Measurements from ENCODE around the gene COQ10A.

- TF ChIP-seq CTCF (IDR thresholded peaks at IDR 0.05), result no peak
- TF ChIP-seq POLR2A (IDR thresholded peaks at IDR 0.05), result no peak
Observed at GRCh38 chr12:56286044-56286830, 19.5 kb downstream of the COQ10A start.

Data from testis (tissue), 2 donors.